DND-41 (cell line): ENCODE data around the gene FBXO9.

ENCODE experiments used
- ATAC-seq: fragments of 200-7000 bp; cut with Tn5 transposase; 3 replicates; pipeline ENCODE4 v1.9.1; 2021; ENCODE audit warnings: low read depth; ENCODE audit not compliant: insufficient read depth
- DNase-seq: peaks from one replicate; pipeline ENCODE4 v3.0.0-alpha.2; 2020
- H2AFZ ChIP-seq: 2 replicates; pipeline ENCODE4 v1.6.0; 2012; ENCODE audit warnings: low read depth, low read length
- H3K27ac ChIP-seq: 2 replicates; pipeline ENCODE4 v1.5.1; 2012; ENCODE audit warnings: low read length, inconsistent platforms
- H3K27me3 ChIP-seq: fragments of 200-600 bp; sonication (generic); 2 replicates; pipeline ENCODE4 v1.6.0; 2012; ENCODE audit warnings: low read length, mild to moderate bottlenecking, inconsistent platforms; ENCODE audit not compliant: insufficient read depth, poor library complexity
- H3K36me3 ChIP-seq: 2 replicates; pipeline ENCODE4 v1.5.1; 2012; ENCODE audit warnings: low read length, inconsistent platforms; ENCODE audit not compliant: insufficient read depth
- H3K4me1 ChIP-seq: 2 replicates; pipeline ENCODE4 v1.5.1; 2012; ENCODE audit warnings: mild to moderate bottlenecking, low read length; ENCODE audit not compliant: insufficient read depth
- H3K4me2 ChIP-seq: 2 replicates; pipeline ENCODE4 v1.6.0; 2012; ENCODE audit warnings: mild to moderate bottlenecking, moderate library complexity, low read length, inconsistent platforms; ENCODE audit not compliant: insufficient read depth
- H3K4me3 ChIP-seq, 2 experiments: fragments of 200-600 bp in 1 of 2; shearing (Covaris generic) in 1 of 2; 2 replicates each; pipeline ENCODE4 v1.5.1; 2012 to 2016; ENCODE audit warnings: inconsistent platforms in 2 of 2, low read length in 2 of 2, mild to moderate bottlenecking in 2 of 2, low read depth in 1 of 2, moderate library complexity in 1 of 2
- H3K79me2 ChIP-seq: 2 replicates; pipeline ENCODE4 v1.6.0; 2012; ENCODE audit warnings: low read length, inconsistent platforms; ENCODE audit not compliant: insufficient read depth
- H3K9ac ChIP-seq: 2 replicates; pipeline ENCODE4 v1.6.0; 2012; ENCODE audit warnings: low read depth, mild to moderate bottlenecking, inconsistent platforms, low read length, moderate library complexity
- H3K9me3 ChIP-seq: 2 replicates; pipeline ENCODE4 v1.5.1; 2012; ENCODE audit warnings: low read length, moderate library complexity, mild to moderate bottlenecking, inconsistent platforms; ENCODE audit not compliant: insufficient read depth, severe bottlenecking
- H4K20me1 ChIP-seq: 2 replicates; pipeline ENCODE4 v1.6.0; 2012; ENCODE audit warnings: low read length; ENCODE audit not compliant: insufficient read depth
- EZH2 ChIP-seq: IDR thresholded peaks from 3 replicates; pipeline ENCODE4 v1.6.1; 2012; ENCODE audit warnings: borderline replicate concordance, low read depth, mild to moderate bottlenecking, moderate library complexity, low read length, inconsistent platforms; ENCODE audit not compliant: severe bottlenecking
- TF ChIP-seq, protein P1 (sequence below): IDR thresholded peaks from 2 replicates; pipeline ENCODE4 v1.5.1; 2012; ENCODE audit warnings: borderline replicate concordance, low read length, moderate library complexity, mild to moderate bottlenecking; ENCODE audit not compliant: poor library complexity, severe bottlenecking; ENCODE audit errors: extremely low read depth

Gene FBXO9

DNA sequence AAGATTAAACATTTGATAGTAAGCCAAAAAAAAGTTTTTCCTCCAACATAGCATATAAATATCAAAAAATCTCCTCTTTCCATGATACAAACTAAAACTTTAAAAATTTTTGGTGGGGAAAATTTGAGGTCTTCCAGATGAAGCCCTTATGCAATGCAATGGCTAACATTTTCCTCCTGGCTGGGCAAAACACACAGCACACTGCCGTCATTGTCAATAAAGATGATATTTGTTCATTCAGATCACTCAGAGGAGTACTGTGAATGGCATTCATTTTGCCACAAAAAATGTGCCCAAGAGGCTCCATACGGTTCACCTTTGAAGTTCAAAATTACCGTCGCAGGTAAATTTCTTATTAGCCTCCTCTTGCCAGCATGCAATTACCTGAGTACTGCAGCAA is 33.9 kb upstream of the FBXO9 start:
- no peaks in the 10 kb centered on the region for H4K20me1 ChIP-seq
- DNase-seq (no peak), ATAC-seq (no peak)
- H3K4me3 ChIP-seq, result no peak overlapping the region
- no peak overlapping the region for H3K9ac ChIP-seq
- H3K79me2 ChIP-seq, result no peaks in the 10 kb centered on the region
- no peak overlapping the region for H3K4me2 ChIP-seq
- H3K27ac ChIP-seq, result no peak overlapping the region
- no peaks in the 10 kb centered on the region for H3K27me3 ChIP-seq
- TF ChIP-seq, protein P1, sequence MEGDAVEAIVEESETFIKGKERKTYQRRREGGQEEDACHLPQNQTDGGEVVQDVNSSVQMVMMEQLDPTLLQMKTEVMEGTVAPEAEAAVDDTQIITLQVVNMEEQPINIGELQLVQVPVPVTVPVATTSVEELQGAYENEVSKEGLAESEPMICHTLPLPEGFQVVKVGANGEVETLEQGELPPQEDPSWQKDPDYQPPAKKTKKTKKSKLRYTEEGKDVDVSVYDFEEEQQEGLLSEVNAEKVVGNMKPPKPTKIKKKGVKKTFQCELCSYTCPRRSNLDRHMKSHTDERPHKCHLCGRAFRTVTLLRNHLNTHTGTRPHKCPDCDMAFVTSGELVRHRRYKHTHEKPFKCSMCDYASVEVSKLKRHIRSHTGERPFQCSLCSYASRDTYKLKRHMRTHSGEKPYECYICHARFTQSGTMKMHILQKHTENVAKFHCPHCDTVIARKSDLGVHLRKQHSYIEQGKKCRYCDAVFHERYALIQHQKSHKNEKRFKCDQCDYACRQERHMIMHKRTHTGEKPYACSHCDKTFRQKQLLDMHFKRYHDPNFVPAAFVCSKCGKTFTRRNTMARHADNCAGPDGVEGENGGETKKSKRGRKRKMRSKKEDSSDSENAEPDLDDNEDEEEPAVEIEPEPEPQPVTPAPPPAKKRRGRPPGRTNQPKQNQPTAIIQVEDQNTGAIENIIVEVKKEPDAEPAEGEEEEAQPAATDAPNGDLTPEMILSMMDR, result no peak
- no peak for TF ChIP-seq EZH2
- no peaks in the 10 kb centered on the region for H3K9me3 ChIP-seq
- H2AFZ ChIP-seq, result no peak overlapping the region
- H3K36me3 ChIP-seq, result peaks cover 85% of the 10 kb centered on the region
- no peaks in the 10 kb centered on the region for H3K4me1 ChIP-seq

DNA sequence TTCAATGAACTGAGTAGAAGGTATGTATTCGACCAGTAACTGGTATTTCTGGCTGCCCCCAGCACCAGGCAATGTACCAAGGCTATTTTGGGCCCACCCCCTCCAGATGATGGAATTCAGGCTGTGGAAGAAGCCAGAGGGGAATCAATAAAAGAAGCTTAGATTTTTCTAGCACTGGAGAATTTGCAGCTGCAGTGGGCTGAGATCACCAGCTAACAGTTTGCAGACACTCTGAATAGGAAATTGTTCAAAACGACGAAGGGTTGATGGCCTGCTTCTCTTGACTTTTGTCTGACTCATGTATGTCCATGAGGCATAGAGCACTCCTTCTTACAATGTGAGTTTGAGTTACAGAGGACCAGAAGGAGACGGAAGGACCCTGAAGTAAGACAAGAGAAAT is 32.4 kb upstream of the FBXO9 start:
- no peak overlapping the region for H3K4me2 ChIP-seq
- peaks cover 81% of the 10 kb centered on the region for H3K36me3 ChIP-seq
- H3K27me3 ChIP-seq, result no peaks in the 10 kb centered on the region
- no peaks in the 10 kb centered on the region for H3K4me1 ChIP-seq
- no peaks in the 10 kb centered on the region for H3K79me2 ChIP-seq
- no peak overlapping the region for H2AFZ ChIP-seq
- no peak overlapping the region for H3K27ac ChIP-seq
- TF ChIP-seq, protein P1, result no peak
- no peak for TF ChIP-seq EZH2
- no peak overlapping the region for H3K4me3 ChIP-seq
- DNase-seq, result no peak
- no peaks in the 10 kb centered on the region for H3K9me3 ChIP-seq
- no peak for ATAC-seq
- no peak overlapping the region for H3K9ac ChIP-seq
- H4K20me1 ChIP-seq, result no peaks in the 10 kb centered on the region

DNA sequence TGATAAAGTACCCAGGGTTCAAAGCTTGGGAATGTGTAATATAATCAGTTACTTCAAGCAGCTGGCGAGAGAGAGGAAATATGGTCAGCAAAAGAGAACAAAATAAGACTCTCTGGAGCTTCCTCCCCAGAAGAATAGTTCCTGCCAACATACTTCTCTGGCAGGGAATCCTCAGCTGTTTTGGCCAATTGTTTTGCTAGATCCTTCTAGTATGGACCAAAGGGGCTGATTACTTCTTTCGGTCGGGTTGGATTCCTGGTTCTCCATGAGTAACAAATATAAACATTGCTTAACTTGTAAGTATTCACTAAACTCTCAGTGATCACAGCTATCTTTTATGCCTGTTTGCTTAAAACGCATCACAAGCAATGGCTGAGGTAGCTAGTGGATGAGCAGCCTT is 31.4 kb upstream of the FBXO9 start:
- peaks cover 83% of the 10 kb centered on the region for H3K36me3 ChIP-seq

More for the DNA sequence above, 31.4 kb upstream of the FBXO9 start:
- no peak for DNase-seq
- no peaks in the 10 kb centered on the region for H3K79me2 ChIP-seq
- no peak overlapping the region for H3K9ac ChIP-seq
- ATAC-seq, result no peak
- no peaks in the 10 kb centered on the region for H3K4me1 ChIP-seq
- H3K9me3 ChIP-seq, result no peaks in the 10 kb centered on the region
- H3K4me2 ChIP-seq, result no peak overlapping the region
- no peak overlapping the region for H3K27ac ChIP-seq
- H3K4me3 ChIP-seq, result no peak overlapping the region
- no peak overlapping the region for H2AFZ ChIP-seq
- H4K20me1 ChIP-seq, result no peaks in the 10 kb centered on the region
- no peaks in the 10 kb centered on the region for H3K27me3 ChIP-seq
- TF ChIP-seq EZH2, result no peak
- TF ChIP-seq, protein P1, result no peak
